Stimulated activated naive B cell treated with anti-CD40 and anti-IgM and Interleukin-4, amounts not matched to agents 10 μg/mL and 1 μg/mL and 100 μg/mL, for 72 hours (primary cell): Measurements from ENCODE around the gene GATA3.

Experiments used
- ATAC-seq, 2 donors: fragments of 150-1000 bp; cut with Tn5 transposase; replicated peaks; 2 replicates each; pipeline ENCODE4 v1.10.0; 2021; ENCODE audit warnings: moderate library complexity in 1 of 2
- DNase-seq: peaks from one replicate; pipeline ENCODE4 v3.0.0; 2021
- H3K27ac Mint-ChIP-seq: one replicate; pipeline ENCODE4 v1.8.0; 2022; ENCODE audit warnings: mild to moderate bottlenecking, mixed read lengths
- H3K27me3 Mint-ChIP-seq, 2 donors: one replicate each; pipeline ENCODE4 v1.8.0; 2022; ENCODE audit warnings: mixed read lengths in 2 of 2
- H3K36me3 Mint-ChIP-seq, 2 donors: one replicate each; pipeline ENCODE4 v1.8.0; 2022; ENCODE audit warnings: mixed read lengths in 2 of 2, mild to moderate bottlenecking in 1 of 2
- H3K4me1 Mint-ChIP-seq, 2 donors: one replicate each; pipeline ENCODE4 v1.8.0; 2022; ENCODE audit warnings: mixed read lengths in 2 of 2, mild to moderate bottlenecking in 1 of 2
- H3K4me3 Mint-ChIP-seq, 2 donors: one replicate each; pipeline ENCODE4 v1.8.0; 2022; ENCODE audit warnings: mild to moderate bottlenecking in 2 of 2, mixed read lengths in 2 of 2, moderate library complexity in 1 of 2
- H3K9me3 Mint-ChIP-seq, 2 donors: one replicate each; pipeline ENCODE4 v1.8.0; 2022; ENCODE audit warnings: mixed read lengths in 2 of 2, mild to moderate bottlenecking in 1 of 2

GATA3 gene

GRCh38 chr10:8052341-8052955 lies 2.0 kb upstream of the GATA3 start:
- peaks cover 3 to 4% of the 10 kb centered on the region in 2 donors for H3K36me3 Mint-ChIP-seq
- H3K4me3 Mint-ChIP-seq = peak overlapping the region; percentile 44 to 82
- peak overlapping the region; percentile 86 for H3K27ac Mint-ChIP-seq
- no peaks in the 10 kb centered on the region for H3K9me3 Mint-ChIP-seq
- H3K4me1 Mint-ChIP-seq = peaks cover 42 to 79% of the 10 kb centered on the region in 2 donors
- no peak for DNase-seq
- no peak for ATAC-seq
- peaks cover 57 to 94% of the 10 kb centered on the region in 2 donors for H3K27me3 Mint-ChIP-seq

- DNase-seq = no peak
- peak overlapping the region; percentile 80 to 82 for H3K4me3 Mint-ChIP-seq
- no peaks in the 10 kb centered on the region for H3K9me3 Mint-ChIP-seq
- peaks cover 3 to 4% of the 10 kb centered on the region in 2 donors for H3K36me3 Mint-ChIP-seq
- peaks cover 56 to 94% of the 10 kb centered on the region in 2 donors for H3K27me3 Mint-ChIP-seq
- peak overlapping the region; percentile 82 for H3K27ac Mint-ChIP-seq
- no peak for ATAC-seq
- peaks cover 38 to 79% of the 10 kb centered on the region in 2 donors for H3K4me1 Mint-ChIP-seq
Observed at GRCh38 chr10:8052956-8053445, 1.5 kb upstream of the GATA3 start.

- peak overlapping the region; percentile 88 for H3K27ac Mint-ChIP-seq
- DNase-seq (peak; percentile 70), ATAC-seq (peak; percentile 76)
- peak overlapping the region; percentile 80 to 82 for H3K4me3 Mint-ChIP-seq
- no peaks in the 10 kb centered on the region for H3K9me3 Mint-ChIP-seq
- H3K27me3 Mint-ChIP-seq = peaks cover 56 to 94% of the 10 kb centered on the region in 2 donors
- peaks cover 37 to 75% of the 10 kb centered on the region in 2 donors for H3K4me1 Mint-ChIP-seq
- H3K36me3 Mint-ChIP-seq = peaks cover 3 to 4% of the 10 kb centered on the region in 2 donors
Observed at GRCh38 chr10:8053446-8054243, 843 bp upstream of the GATA3 start.

GRCh38 chr10:8054244-8054493 lies 319 bp upstream of the GATA3 start:
- DNase-seq (no peak), ATAC-seq (no peak)
- H3K36me3 Mint-ChIP-seq = peaks cover 3 to 4% of the 10 kb centered on the region in 2 donors
- peak overlapping the region; percentile 88 for H3K27ac Mint-ChIP-seq
- peak overlapping the region; percentile 80 to 82 for H3K4me3 Mint-ChIP-seq
- H3K4me1 Mint-ChIP-seq = peaks cover 37 to 73% of the 10 kb centered on the region in 2 donors
- peaks cover 56 to 94% of the 10 kb centered on the region in 2 donors for H3K27me3 Mint-ChIP-seq
- H3K9me3 Mint-ChIP-seq = no peaks in the 10 kb centered on the region

- no peak for DNase-seq
- H3K36me3 Mint-ChIP-seq = peaks cover 3 to 4% of the 10 kb centered on the region in 2 donors
- peaks cover 43 to 76% of the 10 kb centered on the region in 2 donors for H3K4me1 Mint-ChIP-seq
- peak overlapping the region; percentile 70 to 89 for H3K4me3 Mint-ChIP-seq
- no peaks in the 10 kb centered on the region for H3K9me3 Mint-ChIP-seq
- H3K27ac Mint-ChIP-seq = peak overlapping the region; percentile 79
- peaks cover 62 to 94% of the 10 kb centered on the region in 2 donors for H3K27me3 Mint-ChIP-seq
- ATAC-seq = no peak
Observed at GRCh38 chr10:8055420-8056349, 1.2 kb downstream of the GATA3 start.

GRCh38 chr10:8056378-8056777 lies 1.9 kb downstream of the GATA3 start:
- no peaks in the 10 kb centered on the region for H3K9me3 Mint-ChIP-seq
- H3K4me1 Mint-ChIP-seq = peaks cover 50 to 76% of the 10 kb centered on the region in 2 donors
- H3K27ac Mint-ChIP-seq = peak overlapping the region; percentile 49
- peaks cover 62 to 95% of the 10 kb centered on the region in 2 donors for H3K27me3 Mint-ChIP-seq
- H3K4me3 Mint-ChIP-seq = peak overlapping the region; percentile 62 to 66
- H3K36me3 Mint-ChIP-seq = peaks cover 3 to 4% of the 10 kb centered on the region in 2 donors
- DNase-seq = no peak
- ATAC-seq = no peak

- H3K27me3 Mint-ChIP-seq = peaks cover 60 to 93% of the 10 kb centered on the region in 2 donors
- H3K36me3 Mint-ChIP-seq = peaks cover 3 to 4% of the 10 kb centered on the region in 2 donors
- no peaks in the 10 kb centered on the region for H3K9me3 Mint-ChIP-seq
- H3K4me3 Mint-ChIP-seq = peak overlapping the region; percentile 62 to 66
- peaks cover 48 to 79% of the 10 kb centered on the region in 2 donors for H3K4me1 Mint-ChIP-seq
- ATAC-seq (peak; percentile 26 to 43), DNase-seq (no peak)
- peak overlapping the region; percentile 51 for H3K27ac Mint-ChIP-seq
Observed at GRCh38 chr10:8056871-8057331, 2.4 kb downstream of the GATA3 start.

DNA sequence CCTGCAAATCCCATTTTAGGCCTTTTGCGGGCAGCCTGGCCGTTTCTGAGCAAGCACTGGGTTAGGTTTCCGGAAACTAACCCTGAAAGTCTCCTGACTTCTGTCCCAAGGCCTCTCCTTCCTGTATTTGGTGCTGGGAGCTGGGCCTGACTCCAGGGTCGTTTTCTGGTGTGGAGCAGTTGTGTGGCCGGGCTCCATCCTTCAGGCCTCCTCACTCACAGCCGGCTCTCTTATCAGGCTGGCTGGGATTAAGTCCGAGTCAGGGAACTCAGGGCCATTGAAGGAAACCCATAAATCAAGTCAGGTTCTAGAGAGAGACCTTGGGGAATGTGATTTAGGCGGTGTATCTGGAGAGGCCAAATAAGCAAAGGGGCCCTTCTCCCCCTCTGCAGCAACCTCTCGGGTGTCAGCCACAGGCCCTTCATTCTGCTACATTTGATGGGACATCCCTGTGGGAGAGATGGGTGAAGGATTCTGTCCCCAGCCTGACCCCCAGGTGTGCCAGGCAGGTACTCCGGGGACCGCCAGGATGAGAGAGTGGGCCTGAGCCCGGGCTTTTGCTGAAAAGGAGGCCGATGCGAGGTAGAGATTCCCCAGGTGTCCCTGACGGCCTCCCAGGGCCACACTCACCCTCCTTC lies 3.3 kb downstream of the GATA3 start:
- H3K27ac Mint-ChIP-seq = no peak overlapping the region
- ATAC-seq (no peak), DNase-seq (no peak)
- no peak overlapping the region for H3K4me3 Mint-ChIP-seq
- peaks cover 0 to 3% of the 10 kb centered on the region in 2 donors for H3K36me3 Mint-ChIP-seq
- peaks cover 57 to 90% of the 10 kb centered on the region in 2 donors for H3K27me3 Mint-ChIP-seq
- peaks cover 43 to 79% of the 10 kb centered on the region in 2 donors for H3K4me1 Mint-ChIP-seq
- no peaks in the 10 kb centered on the region for H3K9me3 Mint-ChIP-seq

DNA sequence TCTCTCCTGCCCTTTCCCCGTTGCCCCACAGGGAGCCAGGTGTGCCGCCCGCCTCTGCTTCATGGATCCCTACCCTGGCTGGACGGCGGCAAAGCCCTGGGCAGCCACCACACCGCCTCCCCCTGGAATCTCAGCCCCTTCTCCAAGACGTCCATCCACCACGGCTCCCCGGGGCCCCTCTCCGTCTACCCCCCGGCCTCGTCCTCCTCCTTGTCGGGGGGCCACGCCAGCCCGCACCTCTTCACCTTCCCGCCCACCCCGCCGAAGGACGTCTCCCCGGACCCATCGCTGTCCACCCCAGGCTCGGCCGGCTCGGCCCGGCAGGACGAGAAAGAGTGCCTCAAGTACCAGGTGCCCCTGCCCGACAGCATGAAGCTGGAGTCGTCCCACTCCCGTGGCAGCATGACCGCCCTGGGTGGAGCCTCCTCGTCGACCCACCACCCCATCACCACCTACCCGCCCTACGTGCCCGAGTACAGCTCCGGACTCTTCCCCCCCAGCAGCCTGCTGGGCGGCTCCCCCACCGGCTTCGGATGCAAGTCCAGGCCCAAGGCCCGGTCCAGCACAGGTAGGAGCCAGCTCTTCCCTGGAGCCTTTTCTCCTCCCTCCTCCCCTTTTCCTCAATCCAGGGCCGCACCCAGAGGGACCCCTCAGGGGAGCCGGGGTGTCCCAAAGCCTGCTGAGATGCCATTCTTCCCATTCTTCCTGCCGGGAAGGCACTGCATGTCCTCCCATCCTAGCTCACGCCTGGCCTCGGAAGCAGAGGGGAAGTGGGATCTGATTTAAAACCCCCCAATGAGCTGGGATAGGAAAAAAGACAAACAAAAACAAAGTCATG lies 4.0 kb downstream of the GATA3 start:
- Mint-ChIP-seq H3K27ac (no peak overlapping the region), H3K36me3 (no peaks in the 10 kb centered on the region), H3K27me3 (peaks cover 59 to 90% of the 10 kb centered on the region in 2 donors), H3K9me3 (no peaks in the 10 kb centered on the region), H3K4me3 (no peak overlapping the region), H3K4me1 (peaks cover 38 to 73% of the 10 kb centered on the region in 2 donors)
- ATAC-seq (no peak), DNase-seq (no peak)

DNA sequence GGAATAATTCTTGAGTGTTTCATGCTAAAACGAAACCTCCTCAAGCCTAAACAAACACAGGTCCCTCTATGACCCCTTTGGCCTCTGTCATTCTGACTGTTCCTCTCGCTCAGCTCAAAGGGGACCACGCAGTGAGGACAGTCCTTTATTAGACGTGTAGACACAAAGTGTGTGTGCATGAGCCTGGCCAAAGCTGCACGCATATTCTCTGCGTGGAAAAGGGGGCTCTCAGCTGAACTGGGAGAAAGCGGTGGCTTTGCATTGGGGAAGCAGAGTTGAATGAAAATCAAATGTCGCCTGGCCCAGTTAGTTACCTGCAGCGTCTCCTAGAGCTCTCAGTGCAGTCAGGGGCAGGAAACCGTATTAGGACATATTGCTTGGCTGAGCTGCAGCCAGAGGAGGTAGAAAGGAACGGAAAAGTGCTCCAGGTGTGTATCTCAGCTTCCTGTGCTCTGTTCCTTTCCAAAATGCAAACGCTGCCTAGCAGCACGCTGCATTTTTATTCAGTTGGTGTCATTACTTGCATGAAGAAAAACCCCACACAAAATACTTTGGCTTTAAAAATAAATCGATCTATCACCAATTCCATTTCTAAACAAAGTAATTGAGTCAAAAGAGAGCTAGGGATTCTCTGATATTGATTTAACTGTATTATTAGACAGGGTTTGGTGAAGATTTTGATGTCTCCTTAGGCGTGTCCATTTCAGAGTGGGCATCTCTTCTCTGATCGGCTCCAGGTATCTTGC lies 4.9 kb downstream of the GATA3 start:
- Mint-ChIP-seq H3K9me3 (no peaks in the 10 kb centered on the region), H3K27ac (no peak overlapping the region), H3K36me3 (no peaks in the 10 kb centered on the region), H3K4me3 (no peak overlapping the region), H3K4me1 (peaks cover 32 to 64% of the 10 kb centered on the region in 2 donors), H3K27me3 (peaks cover 59 to 90% of the 10 kb centered on the region in 2 donors)
- DNase-seq (no peak), ATAC-seq (no peak)

DNA sequence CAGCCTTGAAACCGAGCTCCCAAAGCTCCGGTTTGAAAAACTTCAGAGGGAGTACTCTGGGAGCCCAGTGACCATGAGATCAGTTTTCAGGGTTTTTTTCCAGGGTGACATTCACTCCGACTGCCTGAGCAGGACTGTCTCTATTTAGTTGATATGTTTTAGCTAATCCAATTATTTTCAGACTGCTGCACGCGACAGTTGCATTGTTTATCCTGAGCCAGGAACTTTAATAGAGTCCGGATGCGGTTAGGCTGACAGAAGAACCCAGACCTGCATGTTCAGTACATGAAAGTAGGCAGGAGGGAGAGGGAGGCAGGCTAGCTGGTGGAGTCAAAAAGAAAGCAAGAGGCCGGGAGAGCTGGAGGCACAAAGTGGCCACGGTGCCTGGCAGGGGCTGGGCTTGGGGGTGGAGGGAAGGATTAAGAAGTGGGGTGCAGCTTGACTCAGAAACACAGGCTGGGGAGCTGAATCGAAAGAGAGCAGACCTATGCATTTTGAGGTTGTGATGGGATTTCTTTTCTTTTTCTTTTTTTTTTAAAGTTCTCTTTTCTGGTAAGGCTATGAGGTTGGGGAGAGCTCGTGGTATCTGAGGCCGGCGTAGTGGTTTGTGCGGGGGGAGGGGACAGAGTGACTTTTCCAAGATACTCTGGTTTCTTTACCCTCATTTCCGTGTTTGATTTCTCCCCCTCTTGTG lies 5.7 kb downstream of the GATA3 start:
- no peaks in the 10 kb centered on the region for H3K36me3 Mint-ChIP-seq
- ATAC-seq = peak; percentile 14 to 38
- peak overlapping the region; percentile 60 to 81 for H3K4me3 Mint-ChIP-seq
- H3K27ac Mint-ChIP-seq = peak overlapping the region; percentile 73
- no peak for DNase-seq
- no peaks in the 10 kb centered on the region for H3K9me3 Mint-ChIP-seq
- H3K4me1 Mint-ChIP-seq = peaks cover 30 to 58% of the 10 kb centered on the region in 2 donors
- H3K27me3 Mint-ChIP-seq = peaks cover 58 to 87% of the 10 kb centered on the region in 2 donors

DNA sequence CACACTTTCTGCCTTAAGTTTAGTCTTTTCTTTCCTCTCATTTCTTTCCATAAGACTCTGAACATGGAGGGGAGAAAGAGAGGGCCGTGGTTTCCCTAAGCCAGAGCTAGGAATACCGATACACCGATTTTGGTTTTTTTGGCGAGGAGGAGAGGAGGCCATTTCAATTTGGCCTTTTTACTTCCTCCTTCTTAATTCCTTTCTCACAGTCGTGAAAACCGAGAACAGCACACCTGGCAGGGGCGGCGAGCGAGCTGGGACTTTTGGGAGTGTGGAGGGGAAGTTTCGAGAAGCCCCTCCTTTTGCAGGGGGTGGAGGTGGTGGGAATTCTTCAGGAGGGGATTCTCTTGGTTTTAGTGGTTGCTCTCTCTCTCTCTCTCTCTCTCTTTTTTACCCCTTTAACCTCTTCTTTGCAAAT lies 6.2 kb downstream of the GATA3 start:
- Mint-ChIP-seq H3K4me3 (peak overlapping the region; percentile 60 to 81), H3K36me3 (no peaks in the 10 kb centered on the region), H3K9me3 (no peaks in the 10 kb centered on the region), H3K27ac (no peak overlapping the region), H3K27me3 (peaks cover 58 to 82% of the 10 kb centered on the region in 2 donors), H3K4me1 (peaks cover 27 to 52% of the 10 kb centered on the region in 2 donors)
- ATAC-seq (no peak), DNase-seq (no peak)
